Tibial nerve (tissue), 4 donors: ENCODE measurements around the gene THRAP3. TPM values are rescaled to one million over a fixed set of nuclear protein-coding genes. Genes with fewer than 3 reads are reported as not detected.

Source experiments
- DNase-seq, 2 donors: peaks; one replicate each; pipeline ENCODE4 v3.0.0-alpha.2; 2019; ENCODE audit warnings: low spot score in 2 of 2
- H3K27ac ChIP-seq, 4 donors: fragments of 200-600 bp; sonication (generic) in 3 of 4; one replicate each; pipeline ENCODE4 v1.5.1; 2017 to 2019; ENCODE audit warnings: mild to moderate bottlenecking in 1 of 4
- H3K27me3 ChIP-seq, 2 donors: fragments of 200-600 bp; sonication (generic) in 1 of 2; one replicate each; pipeline versions ENCODE4 v1.5.1 to v1.6.0; 2017 to 2019
- H3K36me3 ChIP-seq, 3 donors: fragments of 200-600 bp; sonication (generic); one replicate each; pipeline ENCODE4 v1.5.1; 2018 to 2019
- H3K4me1 ChIP-seq, 4 donors: fragments of 200-600 bp; sonication (generic) in 3 of 4; one replicate each; pipeline ENCODE4 v1.5.1; 2017 to 2019
- H3K4me3 ChIP-seq, 4 donors: fragments of 200-600 bp; sonication (generic) in 3 of 4; one replicate each; pipeline ENCODE4 v1.5.1; 2017 to 2019; ENCODE audit warnings: mild to moderate bottlenecking in 1 of 4, moderate library complexity in 1 of 4
- H3K9me3 ChIP-seq, 4 donors: fragments of 200-600 bp; sonication (generic) in 3 of 4; one replicate each; pipeline ENCODE4 v1.5.1; 2017 to 2019
- EP300 ChIP-seq, 2 donors: sonication (generic); formaldehyde crosslinking; IDR thresholded peaks; one replicate each; pipeline ENCODE4 v1.6.1; 2017; ENCODE audit warnings: antibody characterized with exemption in 2 of 2, mild to moderate bottlenecking in 1 of 2
- POLR2A ChIP-seq, 2 donors: fragments of 450-650 bp; IDR thresholded peaks; one replicate each; pipeline ENCODE4 v1.6.1; 2017; ENCODE audit warnings: antibody characterized with exemption in 2 of 2, mild to moderate bottlenecking in 2 of 2, moderate library complexity in 2 of 2
- WGBS, 2 donors: methylation state at CpG; one replicate each; pipeline ENCODE4 v1.1.5; 2018; 5-methylcytosine and 5-hydroxymethylcytosine counted together
- total RNA-seq, 4 donors: library from RNA; depleted of rRNA; stranded (reverse); fragments of >200 nt; gene quantifications; one replicate each; pipeline ENCODE4 v1.1.0, GENCODE V29; 2016
- TF ChIP-seq, protein P1 (sequence below), 5 experiments: fragments of 200-600 bp in 3 of 5; fragments of 450-650 bp in 2 of 5; sonication (generic) in 3 of 5; IDR thresholded peaks; one replicate each; pipeline ENCODE4 v1.5.1; 2016 to 2019; ENCODE audit warnings: antibody characterized with exemption in 5 of 5, mild to moderate bottlenecking in 3 of 5, moderate library complexity in 2 of 5

The THRAP3 gene
- total RNA-seq, 4 donors from 2014 or later = 89.2 to 114 (median 97.0) TPM

DNA sequence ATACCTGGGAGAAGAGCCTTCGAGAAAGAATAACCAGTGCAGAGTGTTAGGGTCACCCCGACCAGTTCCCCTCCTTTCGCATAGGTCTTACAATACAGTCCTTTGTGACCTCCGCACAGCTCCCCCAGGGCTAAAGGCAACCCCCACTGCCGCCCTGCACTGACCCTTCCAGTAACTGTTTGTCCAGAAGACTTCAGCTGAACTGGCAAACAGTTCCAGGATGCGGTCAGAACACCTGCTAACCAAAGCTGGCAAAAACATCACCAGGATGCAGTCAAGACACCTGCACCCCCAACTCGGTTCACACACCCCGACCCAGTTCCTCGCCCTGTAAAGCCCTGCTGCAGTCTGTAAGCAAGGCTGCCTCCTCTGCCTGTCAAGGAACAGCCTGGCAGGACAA is 105.6 kb downstream of the THRAP3 start:
- H3K36me3 ChIP-seq = no peaks in the 10 kb centered on the region
- H3K4me1 ChIP-seq = peaks cover 0 to 18% (median 5%) of the 10 kb centered on the region in 4 donors
- TF ChIP-seq POLR2A (IDR thresholded peaks at IDR 0.05) (no peak), EP300 (IDR thresholded peaks at IDR 0.05) (no peak)
- TF ChIP-seq, protein P1, sequence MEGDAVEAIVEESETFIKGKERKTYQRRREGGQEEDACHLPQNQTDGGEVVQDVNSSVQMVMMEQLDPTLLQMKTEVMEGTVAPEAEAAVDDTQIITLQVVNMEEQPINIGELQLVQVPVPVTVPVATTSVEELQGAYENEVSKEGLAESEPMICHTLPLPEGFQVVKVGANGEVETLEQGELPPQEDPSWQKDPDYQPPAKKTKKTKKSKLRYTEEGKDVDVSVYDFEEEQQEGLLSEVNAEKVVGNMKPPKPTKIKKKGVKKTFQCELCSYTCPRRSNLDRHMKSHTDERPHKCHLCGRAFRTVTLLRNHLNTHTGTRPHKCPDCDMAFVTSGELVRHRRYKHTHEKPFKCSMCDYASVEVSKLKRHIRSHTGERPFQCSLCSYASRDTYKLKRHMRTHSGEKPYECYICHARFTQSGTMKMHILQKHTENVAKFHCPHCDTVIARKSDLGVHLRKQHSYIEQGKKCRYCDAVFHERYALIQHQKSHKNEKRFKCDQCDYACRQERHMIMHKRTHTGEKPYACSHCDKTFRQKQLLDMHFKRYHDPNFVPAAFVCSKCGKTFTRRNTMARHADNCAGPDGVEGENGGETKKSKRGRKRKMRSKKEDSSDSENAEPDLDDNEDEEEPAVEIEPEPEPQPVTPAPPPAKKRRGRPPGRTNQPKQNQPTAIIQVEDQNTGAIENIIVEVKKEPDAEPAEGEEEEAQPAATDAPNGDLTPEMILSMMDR (IDR thresholded peaks at IDR 0.05) = no peak
- H3K9me3 ChIP-seq = no peaks in the 10 kb centered on the region
- no peak overlapping the region for H3K4me3 ChIP-seq
- no peak for DNase-seq
- H3K27me3 ChIP-seq = no peaks in the 10 kb centered on the region
- H3K27ac ChIP-seq = no peak overlapping the region
- WGBS, 2 donors = 68 to 73% methylated on average over 9 of the region's 9 CpGs

DNA sequence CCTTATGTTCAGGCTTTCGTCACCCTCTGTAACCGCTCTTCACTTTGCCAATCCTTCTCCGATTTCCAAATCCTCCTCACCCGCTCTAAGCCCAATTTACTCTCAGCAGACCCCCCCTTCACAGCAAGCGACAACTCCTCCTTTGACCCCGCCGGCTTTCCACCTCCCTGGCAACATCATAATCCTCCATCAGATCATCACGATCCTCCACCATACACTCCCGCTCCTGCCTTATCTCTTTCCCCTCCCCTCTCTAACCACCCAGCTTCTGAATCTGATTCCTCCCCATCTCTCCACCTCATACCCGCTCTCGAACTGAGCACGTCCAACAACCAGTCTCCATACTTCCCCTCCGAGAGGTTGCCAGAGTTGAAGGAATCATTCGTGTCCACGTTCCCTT is 106.7 kb downstream of the THRAP3 start:
- no peaks in the 10 kb centered on the region for H3K27me3 ChIP-seq
- 92 to 93% methylated on average over 15 of the region's 15 CpGs for WGBS, 2 donors

DNA sequence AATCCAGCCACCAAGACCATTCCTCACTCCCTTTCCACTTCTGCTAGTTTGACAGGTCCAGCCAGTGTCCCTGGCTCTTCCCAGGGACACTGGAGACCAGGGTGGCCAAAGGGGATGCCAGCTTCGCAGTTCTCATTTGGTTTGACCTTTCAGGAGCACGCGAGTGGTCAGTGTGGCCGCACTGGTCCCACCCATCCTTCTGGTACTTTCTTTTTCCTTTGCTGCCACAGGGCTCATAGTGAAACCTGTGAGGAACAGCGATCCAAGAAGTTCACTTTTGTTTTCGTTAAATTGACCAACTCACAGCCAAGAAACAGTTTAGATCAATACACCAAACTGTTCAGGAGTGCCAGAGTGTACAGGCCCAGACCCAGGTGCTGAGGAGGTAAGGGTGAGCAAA is 113.6 kb downstream of the THRAP3 start:
- WGBS, 2 donors = 88 to 89% methylated on average over 6 of the region's 6 CpGs

More for the DNA sequence above, 106.7 kb downstream of the THRAP3 start:
- H3K36me3 ChIP-seq = no peaks in the 10 kb centered on the region
- no peak for DNase-seq
- H3K27ac ChIP-seq = no peak overlapping the region
- peaks cover 0 to 18% (median 5%) of the 10 kb centered on the region in 4 donors for H3K4me1 ChIP-seq
- no peak for TF ChIP-seq POLR2A (IDR thresholded peaks at IDR 0.05)
- TF ChIP-seq EP300 (IDR thresholded peaks at IDR 0.05) = no peak
- TF ChIP-seq, protein P1 (IDR thresholded peaks at IDR 0.05) = no peak
- no peaks in the 10 kb centered on the region for H3K9me3 ChIP-seq
- H3K4me3 ChIP-seq = no peak overlapping the region

DNA sequence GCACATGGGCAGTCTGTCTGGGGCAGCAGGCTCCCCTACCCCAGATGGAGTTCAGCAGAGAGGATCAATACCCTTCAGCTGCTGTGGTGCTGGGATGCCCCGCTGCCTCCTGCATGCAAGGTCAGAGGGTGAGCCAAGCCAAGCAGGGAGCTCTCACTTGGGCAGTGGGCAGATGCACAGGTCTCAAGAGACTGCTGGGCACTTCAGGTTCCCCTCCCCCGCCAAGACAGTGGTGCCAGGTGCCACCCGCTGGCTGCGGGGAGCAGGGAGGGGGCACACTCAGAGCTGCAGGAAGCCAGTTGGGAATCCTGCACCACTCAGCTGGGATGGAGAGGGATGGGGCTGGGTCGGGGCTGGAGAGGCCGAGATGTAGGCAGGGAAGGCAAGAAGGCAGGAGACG is 115.0 kb downstream of the THRAP3 start:
- H3K4me1 ChIP-seq = peaks cover 0 to 7% (median 3%) of the 10 kb centered on the region in 4 donors
- TF ChIP-seq POLR2A (IDR thresholded peaks at IDR 0.05) (no peak), EP300 (IDR thresholded peaks at IDR 0.05) (no peak)
- TF ChIP-seq, protein P1 (IDR thresholded peaks at IDR 0.05) = no peak
- no peaks in the 10 kb centered on the region for H3K27me3 ChIP-seq
- no peak overlapping the region for H3K27ac ChIP-seq
- peaks cover 0 to 51% (median 0%) of the 10 kb centered on the region in 3 donors for H3K36me3 ChIP-seq
- no peak for DNase-seq
- WGBS, 2 donors = 75 to 87% methylated on average over 7 of the region's 7 CpGs
- no peak overlapping the region for H3K4me3 ChIP-seq
- no peaks in the 10 kb centered on the region for H3K9me3 ChIP-seq

More for the DNA sequence above, 113.6 kb downstream of the THRAP3 start:
- H3K4me3 ChIP-seq = no peak overlapping the region
- peaks cover 0 to 37% (median 0%) of the 10 kb centered on the region in 3 donors for H3K36me3 ChIP-seq
- DNase-seq = no peak
- H3K4me1 ChIP-seq = peaks cover 0 to under 1% (median 0%) of the 10 kb centered on the region in 4 donors
- H3K27ac ChIP-seq = no peak overlapping the region
- H3K9me3 ChIP-seq = no peaks in the 10 kb centered on the region
- H3K27me3 ChIP-seq = no peaks in the 10 kb centered on the region
- TF ChIP-seq POLR2A (IDR thresholded peaks at IDR 0.05) (no peak), EP300 (IDR thresholded peaks at IDR 0.05) (no peak)
- TF ChIP-seq, protein P1 (IDR thresholded peaks at IDR 0.05) = no peak

DNA sequence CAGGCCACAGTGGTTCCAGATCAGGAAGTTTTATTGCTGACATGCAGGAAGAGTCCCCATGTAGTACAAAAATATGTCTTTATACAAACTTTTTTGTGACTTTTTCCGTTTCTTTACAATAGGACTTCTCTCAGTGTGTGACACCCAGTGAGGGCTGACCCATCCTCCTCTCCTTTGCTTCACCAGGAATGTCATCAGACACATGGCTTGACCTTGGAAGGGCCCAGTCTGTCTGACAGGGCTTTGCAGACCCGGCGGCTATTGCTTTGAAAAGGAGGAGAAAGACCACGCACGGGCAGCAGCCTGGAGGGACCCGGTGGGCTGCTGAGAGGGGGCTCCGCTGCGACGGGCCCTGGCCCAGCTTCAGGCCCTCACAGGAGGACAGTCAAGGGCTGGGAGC is 115.4 kb downstream of the THRAP3 start:
- Histone ChIP-seq H3K4me3 (no peak overlapping the region), H3K27ac (no peak overlapping the region), H3K9me3 (no peaks in the 10 kb centered on the region), H3K4me1 (peaks cover 0 to 7% (median 3%) of the 10 kb centered on the region in 4 donors), H3K36me3 (peaks cover 0 to 55% (median 0%) of the 10 kb centered on the region in 3 donors), H3K27me3 (no peaks in the 10 kb centered on the region)
- WGBS, 2 donors = 58 to 64% methylated on average over 9 of the region's 9 CpGs
- TF ChIP-seq POLR2A (IDR thresholded peaks at IDR 0.05) = no peak
- no peak for TF ChIP-seq EP300 (IDR thresholded peaks at IDR 0.05)
- TF ChIP-seq, protein P1 (IDR thresholded peaks at IDR 0.05) = no peak
- DNase-seq = no peak
